Right ventricle myocardium inferior (tissue), 1 donor: Measurements from ENCODE around the gene RPP21. TPM values are rescaled to one million over a fixed set of nuclear protein-coding genes. Genes with fewer than 3 reads are reported as not detected.
"Not testable (repeated sequence)": the region's sequence is repeated elsewhere in the genome, so short reads cannot be mapped to it uniquely, and the experiment has no call there.

Experiments
- ATAC-seq: fragments of 200-7000 bp; cut with Tn5 transposase; one replicate; pipeline ENCODE4 v1.9.1; 2020; ENCODE audit warnings: mild to moderate bottlenecking, moderate library complexity
- DNase-seq: peaks from one replicate; pipeline ENCODE4 v3.0.0; 2021; ENCODE audit errors: missing footprints
- intact Hi-C: fragments of 100-400 bp; cut with DNase I; formaldehyde crosslinking; loops from one replicate; pipeline ENCODE4 v1.11.0; 2022
- total RNA-seq: library from RNA; stranded (reverse); fragmentation: NEBNext Ultra II Directional; extraction: Animal tissue kit (Norgen Biotek cat#: 25700); gene quantifications from one replicate; pipeline ENCODE4 v1.2.1, GENCODE V29; 2021
- donor health status: DM: no; HTN: yes; CAD: no; lungs with severe emphysema.

RPP21 gene
- total RNA-seq, 1 donor from 2014 or later = 33.6 TPM

DNA sequence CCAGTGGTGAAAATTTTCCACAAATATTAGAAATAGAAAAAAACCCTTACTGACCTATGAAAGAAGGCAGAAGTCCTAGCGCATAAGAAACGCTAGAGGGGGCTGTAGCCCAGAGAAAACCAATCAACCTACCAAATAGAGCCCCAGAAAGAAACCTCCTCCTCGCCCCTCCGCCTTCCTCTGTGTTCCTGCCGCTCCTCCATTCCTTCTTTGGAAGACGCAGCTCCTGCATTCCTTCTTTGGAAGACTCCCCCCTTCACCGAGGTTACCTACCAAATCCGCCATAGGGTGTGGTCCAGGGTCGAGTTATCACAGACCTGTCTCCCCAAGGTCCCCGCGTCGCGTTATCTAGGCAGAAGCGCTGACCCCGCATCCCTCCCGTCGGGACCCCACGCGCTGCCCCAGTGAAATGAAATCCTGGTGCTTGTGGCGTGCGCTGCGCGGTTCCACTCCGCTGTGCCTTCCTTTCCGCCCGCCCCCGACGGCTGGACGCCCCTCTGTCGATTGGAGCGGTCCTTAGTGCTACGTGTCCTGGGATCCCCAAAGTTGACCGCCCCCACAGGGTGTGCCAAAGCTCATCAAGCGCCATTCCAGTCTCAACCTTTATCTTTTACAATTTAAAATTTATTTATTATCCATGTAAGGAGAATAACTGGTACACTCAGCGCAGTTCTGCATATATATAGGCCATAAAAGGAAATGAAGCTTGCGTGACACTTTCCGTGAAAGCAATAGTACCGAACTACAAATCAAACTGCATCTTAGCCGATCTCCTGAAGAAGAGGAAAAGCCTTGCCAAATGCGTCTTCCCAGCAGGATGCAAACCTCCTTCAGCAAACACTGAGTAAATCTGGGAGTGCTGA, 13.0 kb downstream of the RPP21 start:
- no peak for DNase-seq
- intact Hi-C loops = loop anchor here (2.0 kb wide), 1 partner anchor 39 kb away; no protein-coding TSS in a partner anchor
- ATAC-seq = peak; percentile 50

DNA sequence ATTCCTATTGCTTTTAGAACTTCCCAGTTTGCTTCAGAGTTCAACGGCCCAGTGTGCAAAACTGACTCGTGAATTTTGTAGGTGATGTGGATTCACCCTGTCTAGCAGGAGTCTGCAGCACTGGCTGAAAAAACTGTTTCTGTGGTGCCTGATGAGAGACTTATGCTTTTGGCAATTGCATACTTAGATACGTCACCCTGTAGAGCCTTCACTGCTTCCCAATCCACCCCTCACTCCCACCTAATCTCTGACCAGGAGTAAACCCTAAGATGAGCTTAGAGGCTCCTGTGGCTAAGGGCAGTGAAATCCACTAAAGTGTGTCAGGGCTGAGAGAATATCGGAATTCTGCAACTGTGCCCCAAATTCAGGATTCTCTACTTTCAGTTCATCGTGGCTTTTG, 14.3 kb downstream of the RPP21 start:
- intact Hi-C loops = no loop called here
- ATAC-seq = no peak
- no peak for DNase-seq

DNA sequence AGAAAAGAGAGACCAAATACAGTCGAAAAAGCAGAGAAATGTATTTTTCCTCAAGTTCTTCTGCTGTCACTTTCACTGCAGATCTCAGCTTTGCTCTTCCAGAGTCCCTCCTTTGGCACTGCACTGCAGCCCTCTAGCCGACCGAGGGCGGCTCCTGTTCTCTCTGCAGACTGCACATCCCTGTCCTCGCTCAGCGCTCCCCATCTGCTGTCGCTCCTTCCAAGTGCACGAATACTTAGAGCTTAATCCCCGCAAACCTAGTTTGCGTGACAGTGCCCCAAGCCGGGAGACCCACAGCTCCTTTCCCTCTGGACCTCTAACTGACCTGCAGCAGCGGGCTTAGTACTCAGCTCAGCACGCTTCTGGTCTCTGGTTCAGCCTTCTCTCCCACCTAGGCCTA, 15.2 kb downstream of the RPP21 start:
- intact Hi-C loops = no loop called here
- DNase-seq (no peak), ATAC-seq (no peak)

DNA sequence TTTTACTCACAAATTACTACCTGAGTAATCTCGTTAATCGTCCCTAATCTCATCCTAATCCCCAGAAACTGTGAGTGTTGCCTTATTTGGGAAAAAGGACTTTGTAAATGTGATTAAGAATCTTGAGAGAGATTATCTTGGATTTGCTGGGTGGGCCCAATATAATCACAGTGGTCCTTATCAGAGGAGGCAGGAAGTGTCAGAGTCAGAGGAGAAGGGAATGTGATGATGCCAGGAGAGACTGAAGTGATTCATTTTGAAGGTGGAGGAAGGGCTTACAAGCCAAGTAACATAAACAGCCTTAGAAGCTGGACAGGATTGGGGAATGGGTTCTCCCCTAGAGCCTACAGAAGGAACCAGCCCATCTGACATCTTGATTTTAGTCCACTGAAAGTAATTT, 16.7 kb downstream of the RPP21 start:
- no peak for DNase-seq
- intact Hi-C loops = no loop called here
- ATAC-seq = no peak

DNA sequence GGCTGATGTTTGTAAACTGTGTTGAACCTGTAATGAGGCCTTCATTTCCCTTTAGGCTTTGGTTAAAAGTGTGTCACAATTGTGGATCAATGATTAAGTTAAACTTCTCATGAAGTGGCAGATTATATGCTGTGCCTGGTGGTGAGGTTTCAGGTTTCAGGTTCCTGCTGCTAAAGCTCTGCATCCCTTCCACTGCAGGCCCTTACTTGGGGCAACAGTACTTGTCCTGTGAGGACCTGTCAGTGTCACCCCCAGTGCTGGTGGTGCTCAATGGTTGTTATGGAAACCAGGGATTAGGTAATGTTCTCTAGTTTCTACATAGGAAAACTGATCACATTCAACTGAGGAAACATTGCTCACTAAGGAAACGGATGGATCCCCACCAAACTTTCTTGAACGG, 18.5 kb downstream of the RPP21 start:
- no peak for ATAC-seq
- intact Hi-C loops = no loop called here

DNA sequence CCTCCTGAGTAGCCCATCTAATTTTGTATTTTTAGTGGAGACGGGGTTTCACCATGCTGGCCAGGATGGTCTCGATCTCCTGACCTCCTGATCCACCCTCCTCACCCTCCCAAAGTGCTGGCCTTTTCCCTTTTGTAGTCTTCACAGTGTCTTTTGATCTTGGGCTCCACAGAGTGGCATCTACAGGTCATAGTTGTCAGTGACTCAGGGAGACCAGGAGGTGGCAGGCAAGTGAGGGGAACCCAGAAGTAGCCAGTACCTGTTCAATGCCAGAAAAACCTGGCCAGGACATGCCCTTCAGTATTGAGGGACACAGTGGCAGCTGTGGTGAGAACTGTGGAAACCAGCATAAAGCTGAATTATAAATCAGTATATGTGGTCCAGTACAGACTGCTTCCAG, 19.6 kb downstream of the RPP21 start:
- ATAC-seq = no peak
- intact Hi-C loops = no loop called here
- no peak for DNase-seq

More for the DNA sequence above, 18.5 kb downstream of the RPP21 start:
- DNase-seq = no peak

DNA sequence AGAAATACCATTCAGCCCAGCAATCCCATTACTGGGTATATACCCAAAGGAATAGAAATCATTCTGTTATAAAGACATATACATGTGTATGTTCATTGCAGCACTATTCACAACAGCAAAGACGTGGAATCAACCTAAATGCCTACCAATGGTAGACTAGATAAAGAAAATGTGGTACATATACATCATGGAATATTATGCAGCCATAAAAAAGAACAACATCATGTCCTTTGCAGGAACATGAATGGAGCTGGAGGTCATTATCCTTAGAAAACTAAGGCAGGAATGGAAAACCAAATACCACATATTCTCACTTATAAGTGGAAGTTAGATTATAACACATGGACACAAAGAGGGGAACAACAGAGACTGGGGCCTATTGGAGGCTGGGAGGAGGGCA, 24.3 kb downstream of the RPP21 start:
- ATAC-seq, DNase-seq, intact Hi-C loops: not testable (repeated sequence)

DNA sequence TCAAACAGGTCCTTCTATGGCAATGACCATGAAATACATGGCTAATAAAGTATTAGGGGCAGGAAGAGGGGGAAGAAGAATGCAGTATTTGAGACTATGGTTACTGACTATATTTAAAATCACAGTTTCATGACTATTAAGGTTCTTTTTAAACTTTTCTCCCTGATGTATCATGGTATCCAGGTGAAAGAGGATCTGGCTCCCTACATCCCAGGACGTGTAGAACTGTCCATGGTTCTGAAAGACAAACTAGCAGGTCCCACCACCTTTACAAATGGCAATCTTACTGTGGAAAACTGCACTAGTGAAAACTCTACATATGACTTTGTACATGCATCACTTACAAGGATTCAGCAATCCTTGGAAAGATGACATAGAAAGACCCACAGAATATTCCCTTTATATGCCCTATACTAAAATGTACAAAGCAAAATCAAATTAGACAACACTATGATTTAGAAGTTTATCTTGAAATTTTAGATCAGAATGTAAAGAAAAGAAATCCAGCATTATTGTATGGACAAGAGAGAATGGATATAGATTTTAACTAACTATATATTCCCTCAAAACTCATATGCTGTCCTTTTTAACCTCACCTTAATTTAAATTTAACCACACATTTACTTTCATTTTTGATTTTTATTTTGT, 33.5 kb downstream of the RPP21 start:
- no peak for ATAC-seq
- intact Hi-C loops = no loop called here

DNA sequence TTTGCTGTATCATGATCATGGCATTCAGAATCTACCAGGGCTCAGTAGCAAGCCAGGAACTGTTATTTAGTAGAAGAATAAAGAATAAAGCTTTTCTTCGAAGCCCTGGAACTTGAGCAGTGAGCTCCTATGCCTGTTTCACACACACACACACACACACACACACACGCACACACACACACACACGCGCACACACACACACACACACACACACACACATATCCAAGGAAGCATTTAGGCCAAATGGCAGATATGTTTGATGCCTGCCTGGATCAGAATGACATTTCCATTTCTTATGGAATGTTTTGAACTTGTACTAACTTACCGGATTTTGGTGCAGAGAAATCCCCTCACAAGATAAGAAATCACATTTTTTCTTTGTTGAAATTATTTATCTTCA, 35.5 kb downstream of the RPP21 start:
- ATAC-seq = no peak
- intact Hi-C loops = no loop called here
- DNase-seq = no peak

More for the DNA sequence above, 33.5 kb downstream of the RPP21 start:
- no peak for DNase-seq

DNA sequence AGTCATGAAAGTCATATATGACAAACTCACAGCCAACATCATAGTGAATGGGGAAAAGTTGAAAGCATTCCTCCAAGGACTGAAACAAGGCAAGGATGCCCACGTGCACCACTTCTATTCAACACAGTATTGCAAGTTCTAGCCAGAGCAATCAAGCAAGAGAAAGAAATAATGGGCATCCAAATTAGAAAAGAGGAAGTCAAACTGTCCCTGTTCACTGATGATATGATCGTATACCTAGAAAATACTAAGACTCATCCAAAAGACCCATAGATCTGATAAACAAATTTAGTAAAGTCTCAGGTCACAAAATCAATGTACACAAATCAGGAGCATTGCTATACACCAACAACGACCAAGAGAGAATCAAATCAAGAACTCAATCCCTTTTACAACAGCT, 41.2 kb downstream of the RPP21 start:
- intact Hi-C loops = no loop called here
- no peak for ATAC-seq

DNA sequence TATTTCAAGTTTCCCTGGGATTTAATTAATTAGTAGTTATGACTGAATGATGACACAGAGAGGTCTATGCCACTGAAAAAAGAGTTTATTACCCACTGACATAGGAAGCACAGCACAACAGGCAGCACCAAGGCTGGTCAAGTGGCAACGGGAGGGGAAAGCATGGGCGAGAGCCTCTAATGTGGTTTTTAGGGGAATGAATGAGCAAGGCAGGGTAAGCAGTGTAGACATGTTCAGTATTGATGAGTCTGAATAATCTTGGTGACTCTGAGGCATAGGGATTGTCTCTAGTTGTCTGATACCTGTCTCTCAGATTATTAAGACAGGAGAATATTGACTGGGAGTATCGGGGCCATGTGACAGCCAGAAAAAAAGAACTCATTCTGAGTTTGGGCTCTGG, 46.3 kb downstream of the RPP21 start:
- no peak for ATAC-seq
- DNase-seq = no peak
- intact Hi-C loops = no loop called here

More for the DNA sequence above, 41.2 kb downstream of the RPP21 start:
- no peak for DNase-seq

DNA sequence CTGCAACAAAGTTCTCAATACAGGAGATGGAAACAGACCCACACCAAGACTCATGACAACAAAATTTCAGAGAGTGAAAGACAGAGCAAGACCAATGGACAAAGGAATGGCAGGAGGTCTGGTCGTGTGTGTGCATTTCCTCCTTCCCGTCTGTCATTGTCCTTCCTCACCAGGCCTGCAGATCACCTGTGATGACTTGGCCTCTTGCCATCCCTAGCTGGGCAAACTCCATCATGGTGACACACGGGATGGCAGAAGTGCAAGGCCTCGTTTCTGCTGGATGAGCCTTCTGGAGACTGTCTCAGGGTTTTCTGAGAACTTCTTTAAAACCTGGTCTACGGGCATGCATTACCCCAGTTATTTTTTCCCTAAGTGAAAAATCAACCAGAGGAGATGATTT, 49.2 kb downstream of the RPP21 start:
- DNase-seq = no peak
- intact Hi-C loops = no loop called here
- no peak for ATAC-seq

Other genes with a start within 250 kb of the RPP21 start
- gene TRIM31, start 232.1 kb upstream of the RPP21 start, total RNA-seq = not detected
- not detected for gene TRIM40, start 209.0 kb upstream of the RPP21 start, total RNA-seq
- gene TRIM10, start 183.9 kb upstream of the RPP21 start, total RNA-seq = not detected
- gene TRIM15, start 181.6 kb upstream of the RPP21 start, total RNA-seq = not detected
- gene TRIM26, start 131.8 kb upstream of the RPP21 start, total RNA-seq = 20.6 TPM
- 8.3 TPM for gene TRIM39, start 18.2 kb upstream of the RPP21 start, total RNA-seq
- gene HLA-E, start 144.4 kb downstream of the RPP21 start, total RNA-seq = 152 TPM
- gene GNL1, start 211.3 kb downstream of the RPP21 start, total RNA-seq = 18.3 TPM
- 2.8 TPM for gene PRR3, start 212.1 kb downstream of the RPP21 start, total RNA-seq
- 39.5 TPM for gene ABCF1, start 226.3 kb downstream of the RPP21 start, total RNA-seq